A673 (cell line): ENCODE data around the gene CAPN2.

Source experiments
- EZH2 ChIP-seq: fragments of 200-600 bp; sonication (generic); IDR thresholded peaks from 2 replicates; pipeline ENCODE4 v1.6.1; 2017; ENCODE audit warnings: borderline replicate concordance, low read depth, mild to moderate bottlenecking, mixed read lengths, antibody characterized with exemption, low read length; ENCODE audit not compliant: poor library complexity, severe bottlenecking
- TF ChIP-seq, protein P1 (sequence below): fragments of 300-800, 200-600 bp; sonication (generic); conservative IDR thresholded peaks from 2 replicates; pipeline ENCODE4 v1.5.1; 2017; ENCODE audit warnings: low read depth, mild to moderate bottlenecking, antibody characterized with exemption, low read length, moderate library complexity, mixed read lengths

DNA sequence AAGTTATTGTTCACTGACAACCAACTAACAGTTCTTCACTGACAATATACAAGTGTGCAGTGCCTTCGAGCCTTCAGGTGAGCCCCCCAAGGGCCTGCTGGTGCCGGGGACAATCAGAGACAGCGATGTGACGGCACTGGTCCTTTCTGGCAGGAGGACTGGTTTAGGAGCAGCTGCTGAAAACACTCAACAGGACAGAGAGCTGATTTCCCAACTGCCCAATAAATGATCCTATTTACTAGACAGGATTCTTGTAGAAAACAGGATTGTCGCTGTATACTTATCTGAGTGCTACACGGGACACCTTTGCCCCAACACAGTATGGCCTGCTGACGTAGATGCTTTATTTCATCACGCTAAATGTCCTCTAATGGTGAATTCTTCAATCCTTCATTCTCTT lies 68.0 kb downstream of the CAPN2 start:
- TF ChIP-seq EZH2, result no peak
- TF ChIP-seq, protein P1, sequence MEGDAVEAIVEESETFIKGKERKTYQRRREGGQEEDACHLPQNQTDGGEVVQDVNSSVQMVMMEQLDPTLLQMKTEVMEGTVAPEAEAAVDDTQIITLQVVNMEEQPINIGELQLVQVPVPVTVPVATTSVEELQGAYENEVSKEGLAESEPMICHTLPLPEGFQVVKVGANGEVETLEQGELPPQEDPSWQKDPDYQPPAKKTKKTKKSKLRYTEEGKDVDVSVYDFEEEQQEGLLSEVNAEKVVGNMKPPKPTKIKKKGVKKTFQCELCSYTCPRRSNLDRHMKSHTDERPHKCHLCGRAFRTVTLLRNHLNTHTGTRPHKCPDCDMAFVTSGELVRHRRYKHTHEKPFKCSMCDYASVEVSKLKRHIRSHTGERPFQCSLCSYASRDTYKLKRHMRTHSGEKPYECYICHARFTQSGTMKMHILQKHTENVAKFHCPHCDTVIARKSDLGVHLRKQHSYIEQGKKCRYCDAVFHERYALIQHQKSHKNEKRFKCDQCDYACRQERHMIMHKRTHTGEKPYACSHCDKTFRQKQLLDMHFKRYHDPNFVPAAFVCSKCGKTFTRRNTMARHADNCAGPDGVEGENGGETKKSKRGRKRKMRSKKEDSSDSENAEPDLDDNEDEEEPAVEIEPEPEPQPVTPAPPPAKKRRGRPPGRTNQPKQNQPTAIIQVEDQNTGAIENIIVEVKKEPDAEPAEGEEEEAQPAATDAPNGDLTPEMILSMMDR, result no peak
